GM21529 (cell line): Measurements from ENCODE around the gene NPLOC4.

ENCODE experiments used
- ATAC-seq: cut with Tn5 transposase; IDR thresholded peaks from one replicate; pipeline ENCODE4 v1.9.1; 2021; ENCODE audit not compliant: unreplicated experiment

The NPLOC4 gene

GRCh38 chr17:81520021-81520901, 116.7 kb downstream of the NPLOC4 start:
- ATAC-seq, result no peak

GRCh38 chr17:81519284-81520020, 117.5 kb downstream of the NPLOC4 start:
- ATAC-seq, result peak; percentile 21

DNA sequence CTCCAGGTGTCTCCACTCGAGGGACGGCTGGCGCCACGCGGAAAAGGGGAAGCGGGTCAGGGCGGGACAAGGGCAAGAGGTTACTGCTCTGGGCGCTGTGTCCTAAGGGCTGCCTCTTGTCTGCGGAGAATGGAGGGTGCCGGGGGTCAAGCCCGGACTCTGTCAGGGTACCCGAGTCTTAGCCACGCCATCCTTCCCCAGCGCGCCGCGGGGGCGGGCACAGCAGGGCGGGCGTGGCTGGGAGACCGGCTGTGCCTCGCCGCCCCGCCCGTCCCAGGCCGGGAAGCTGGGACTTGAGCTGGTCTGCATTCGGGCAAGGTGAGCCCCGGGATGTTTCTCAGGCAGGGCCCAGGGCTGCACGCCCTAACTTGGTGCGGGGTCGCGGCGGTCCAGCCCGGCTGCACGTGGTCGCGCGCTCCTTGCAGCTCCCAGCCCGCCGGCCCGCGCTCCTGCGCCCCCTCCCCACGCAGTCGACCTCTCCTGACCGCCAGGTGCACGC, 118.1 kb downstream of the NPLOC4 start:
- peak; percentile 19 for ATAC-seq

GRCh38 chr17:81518113-81518784, 118.7 kb downstream of the NPLOC4 start:
- ATAC-seq, result no peak

DNA sequence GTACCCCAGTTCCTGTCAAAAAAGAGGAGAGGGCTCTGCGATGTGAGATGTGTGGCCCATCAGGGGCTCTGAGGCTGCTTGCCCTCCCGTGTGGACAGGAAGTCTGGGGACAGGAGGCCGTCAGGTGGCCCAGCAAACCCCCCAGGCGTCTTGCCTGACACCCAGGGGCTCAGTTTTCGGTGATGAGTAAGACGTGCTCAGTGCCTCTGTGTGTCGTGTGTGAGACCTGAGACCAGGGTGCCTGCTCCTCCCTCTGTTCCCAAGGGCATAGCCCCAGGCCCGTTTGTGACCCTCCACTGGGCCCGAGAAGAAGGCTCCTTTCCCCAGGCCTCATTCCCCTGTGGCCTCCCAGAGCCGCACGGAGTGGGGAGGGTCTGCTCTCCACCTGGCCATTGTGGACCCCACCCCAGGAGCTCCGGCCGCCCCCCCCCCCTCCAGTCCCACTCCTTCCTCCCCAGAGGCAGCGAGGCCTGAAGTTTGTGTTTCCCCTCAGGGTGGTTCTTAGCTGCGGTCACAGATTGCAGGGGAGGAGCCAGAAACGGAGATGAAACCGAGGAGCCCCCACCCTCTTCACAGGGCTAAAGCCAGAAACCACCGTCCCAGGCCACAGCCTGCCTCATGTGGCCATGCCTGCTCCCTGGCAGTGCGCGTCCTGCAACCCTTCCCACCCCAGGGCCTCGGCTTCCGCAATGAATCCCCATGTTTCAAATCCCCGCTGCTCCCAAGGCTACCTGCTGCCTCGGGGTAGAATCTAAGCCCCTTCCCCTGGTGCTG, 119.4 kb downstream of the NPLOC4 start:
- ATAC-seq, result peak; percentile 32

DNA sequence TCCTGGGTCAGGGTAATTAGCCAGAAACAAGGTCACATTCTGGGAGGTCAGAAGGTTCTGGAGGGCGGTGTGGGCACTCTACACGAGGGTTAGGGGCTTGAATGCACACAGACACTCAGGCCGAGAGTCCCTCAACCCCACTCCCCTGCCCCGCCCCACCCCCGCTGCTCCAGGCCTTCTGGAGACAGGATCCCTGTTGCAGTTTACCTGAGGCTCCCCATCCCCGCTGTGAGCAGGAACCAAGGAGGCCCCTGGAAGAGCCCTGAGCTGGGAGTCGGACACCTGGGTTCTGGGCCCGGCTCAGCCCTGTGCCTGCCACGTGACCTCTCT, 119.9 kb downstream of the NPLOC4 start:
- ATAC-seq, result no peak

GRCh38 chr17:81516439-81516838, 120.5 kb downstream of the NPLOC4 start:
- ATAC-seq, result no peak

DNA sequence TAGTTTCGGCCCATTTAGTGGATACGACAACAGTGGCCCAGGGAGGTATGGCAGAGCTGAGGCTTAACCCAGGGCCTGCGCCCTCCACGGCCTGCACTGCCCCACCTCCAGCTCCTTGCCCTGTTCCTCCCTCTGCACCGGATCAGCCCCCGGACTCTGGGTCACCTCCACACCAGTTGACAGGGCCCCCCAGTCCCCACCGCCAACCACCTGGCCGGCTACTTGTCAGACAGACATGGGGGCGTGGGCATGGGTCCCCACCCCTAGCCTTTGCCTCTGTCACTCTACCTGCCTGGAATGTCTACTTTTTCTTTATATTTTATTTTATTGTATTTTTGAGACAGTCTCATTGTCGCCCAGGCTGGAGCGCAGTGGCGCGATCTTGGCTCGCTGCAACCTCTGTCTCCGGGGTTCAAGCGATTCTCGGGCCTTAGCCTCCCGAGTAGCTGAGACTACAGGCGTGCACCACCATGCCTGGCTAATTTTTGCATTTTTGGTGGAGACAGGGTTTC, 121.3 kb downstream of the NPLOC4 start:
- no peak for ATAC-seq

DNA sequence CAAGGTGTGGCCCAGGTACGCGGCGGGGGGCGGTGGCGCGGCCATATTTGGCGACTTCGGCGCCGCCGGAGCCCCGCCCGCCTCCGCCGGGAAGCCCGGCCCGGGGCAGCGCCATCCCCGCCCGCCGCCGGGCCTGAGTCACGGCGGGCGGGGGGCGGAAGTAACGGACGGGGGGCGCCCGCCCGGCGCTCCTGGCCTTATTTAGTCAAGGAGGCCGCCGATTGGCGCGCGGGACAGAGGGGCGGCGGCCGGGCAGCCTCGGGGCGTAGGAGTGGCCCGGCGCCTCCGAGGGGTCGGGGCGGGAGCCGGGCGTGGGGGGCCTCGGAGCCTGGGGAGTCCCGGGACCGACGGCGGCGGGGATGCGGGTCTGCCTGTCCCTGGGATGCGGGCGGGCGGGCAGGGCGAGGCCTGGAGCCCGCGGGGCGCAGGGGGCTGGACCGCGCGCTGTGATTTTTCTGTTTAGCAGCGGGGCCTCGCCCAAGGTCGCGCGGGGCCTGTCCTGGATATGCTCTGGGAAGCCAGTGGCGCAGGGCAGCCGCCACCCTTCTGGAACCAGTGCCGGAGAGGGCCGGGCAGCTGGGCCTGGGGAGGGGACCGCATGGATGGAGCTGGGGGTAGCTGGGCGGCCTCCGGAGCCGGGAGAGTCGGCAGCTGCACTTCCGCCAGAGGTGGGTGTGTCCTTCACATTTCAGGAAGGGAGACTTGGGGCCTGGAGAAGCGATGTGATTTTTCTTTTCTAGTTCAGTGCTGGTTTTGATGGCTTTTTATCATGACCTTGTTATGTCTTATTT, 122.0 kb downstream of the NPLOC4 start:
- no peak for ATAC-seq

DNA sequence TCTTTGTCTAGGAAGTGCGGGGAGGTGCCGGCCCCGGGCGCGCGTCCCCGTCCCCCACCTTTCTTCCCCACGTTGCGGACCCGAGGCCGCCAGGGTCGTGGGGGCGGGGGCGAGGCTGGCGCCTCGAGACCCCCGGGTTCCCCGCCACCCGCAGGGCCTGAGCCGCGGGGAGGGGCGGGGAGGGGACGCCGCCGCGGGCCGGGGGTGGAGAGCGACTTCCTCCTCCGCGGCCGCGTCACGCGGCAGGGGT, 122.5 kb downstream of the NPLOC4 start:
- ATAC-seq, result no peak

- ATAC-seq, result no peak
These were observed 123.0 kb downstream of the NPLOC4 start for GRCh38 chr17:81513753-81514488.

GRCh38 chr17:81513372-81513752, 123.5 kb downstream of the NPLOC4 start:
- no peak for ATAC-seq

GRCh38 chr17:81512562-81513371, 124.1 kb downstream of the NPLOC4 start, which contains the start of gene ACTG1:
TSS of gene ACTG1 (minus strand) at chr17:81512799. CDS start at chr17:81512354, 445 bp downstream.
- peak; percentile 35 for ATAC-seq

GRCh38 chr17:81511804-81512561, 124.9 kb downstream of the NPLOC4 start:
- peak; percentile 6 for ATAC-seq

DNA sequence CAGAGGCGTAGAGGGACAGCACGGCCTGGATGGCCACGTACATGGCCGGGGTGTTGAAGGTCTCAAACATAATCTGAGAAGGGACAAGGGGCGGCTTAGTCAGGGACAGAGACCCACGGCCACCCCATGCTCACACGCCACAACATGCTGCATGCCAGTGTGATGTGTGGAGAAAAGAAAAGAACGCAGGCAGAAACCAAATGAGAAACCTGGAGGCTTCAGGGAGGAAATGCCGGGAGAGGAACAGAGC, 125.4 kb downstream of the NPLOC4 start:
- ATAC-seq, result no peak

- ATAC-seq, result no peak
These were observed 125.9 kb downstream of the NPLOC4 start for GRCh38 chr17:81510785-81511553.
